Measurements from ENCODE around the gene ARFIP2. TPM values are rescaled to one million over a fixed set of nuclear protein-coding genes. Genes with fewer than 3 reads are reported as not detected.

The ARFIP2 gene, protein sequence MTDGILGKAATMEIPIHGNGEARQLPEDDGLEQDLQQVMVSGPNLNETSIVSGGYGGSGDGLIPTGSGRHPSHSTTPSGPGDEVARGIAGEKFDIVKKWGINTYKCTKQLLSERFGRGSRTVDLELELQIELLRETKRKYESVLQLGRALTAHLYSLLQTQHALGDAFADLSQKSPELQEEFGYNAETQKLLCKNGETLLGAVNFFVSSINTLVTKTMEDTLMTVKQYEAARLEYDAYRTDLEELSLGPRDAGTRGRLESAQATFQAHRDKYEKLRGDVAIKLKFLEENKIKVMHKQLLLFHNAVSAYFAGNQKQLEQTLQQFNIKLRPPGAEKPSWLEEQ
- total RNA-seq (2021) = 50.4 and 55.1 TPM in 2 replicates
- long read RNA-seq, transcript ARFIP2-201 (8 exons, 2,543 nt) = minor isoform, 115 of 327 reads
- long read RNA-seq, transcript ARFIP2-202 (8 exons, 1,868 nt) = major isoform, 118 of 327 reads
- long read RNA-seq, partial matches to known transcripts = 36 of 327 reads
- long read RNA-seq, other reads (novel, unspliced or antisense) = 53 of 327 reads

GRCh38 chr11:6481012-6481923 lies at the start of gene ARFIP2, which contains the start of gene TIMM10B:
Gene ARFIP2 (minus strand): TSS chr11:6481331. CDS start chr11:6480421, 910 bp downstream.
Gene TIMM10B (plus strand): TSS chr11:6481501. CDS start chr11:6481517, 16 bp downstream.
- H2BK20ac ChIP-seq (ENCODE audit: low read depth, low read length, poor library complexity, severe bottlenecking) = no peak within 1 kb of the TSS
- no peak within 1 kb of the TSS for H2BK15ac ChIP-seq (ENCODE audit: low read depth, low read length)
- no peak within 1 kb of the TSS for H2BK12ac ChIP-seq (ENCODE audit: insufficient read length, low read depth, low read length)
- no peak within 1 kb of the TSS for H4K8ac ChIP-seq (replicated peaks; ENCODE audit: insufficient read length, low read depth, low read length)
- H4K91ac ChIP-seq (ENCODE audit: insufficient read length, low read depth, low read length) = peak within 1 kb of the TSS; percentile 23
- peak within 1 kb of the TSS; percentile 96 for H3K9ac ChIP-seq (ENCODE audit: extremely low read depth, insufficient read length, low read length)
- H3K27ac Mint-ChIP-seq = peak within 1 kb of the TSS; percentile 96 to 100 (median 98)
- no peaks in the 10 kb centered on the region for H3K27me3 ChIP-seq (ENCODE audit: insufficient read depth, low read length)
- H2BK5ac ChIP-seq (ENCODE audit: insufficient read length, low read length) = peak within 1 kb of the TSS; percentile 13
- H3K9me3 ChIP-seq (ENCODE audit: control insufficient read depth, low read depth, low read length) = no peaks in the 10 kb centered on the region
- peak within 1 kb of the TSS; percentile 90 for H3K4me2 ChIP-seq (ENCODE audit: insufficient read depth, insufficient read length, low read length)
- H3K23me2 ChIP-seq (ENCODE audit: insufficient read length, low read depth, low read length, poor library complexity, severe bottlenecking) = peaks cover 13% of the 10 kb centered on the region
- peaks cover 44 to 54% (median 50%) of the 10 kb centered on the region in 3 experiments for H3K36me3 Mint-ChIP-seq (ENCODE audit: insufficient read depth in 1 of 3, low read depth in 3 of 3)
- H3T11ph ChIP-seq (ENCODE audit: low read length) = no peak within 1 kb of the TSS
- H3K23ac ChIP-seq (ENCODE audit: insufficient read length, low read depth, low read length) = no peak within 1 kb of the TSS
- no peaks in the 10 kb centered on the region; the same call in 1 of the 2 replicates for H3K4me1 ChIP-seq (ENCODE audit: insufficient read depth, low read length)
- no peak for TF ChIP-seq CTCF (conservative IDR thresholded peaks at IDR 0.05)
- H2AK5ac ChIP-seq (ENCODE audit: insufficient read length, low read length) = peak within 1 kb of the TSS; percentile 15
- peak within 1 kb of the TSS; percentile 98 to 99 for H3K4me3 Mint-ChIP-seq
- peak within 1 kb of the TSS; percentile 60 for H3K56ac ChIP-seq (ENCODE audit: insufficient read length, low read depth, low read length)
- H2AFZ ChIP-seq (ENCODE audit: low read length) = no peak within 1 kb of the TSS
- H3K79me1 ChIP-seq (ENCODE audit: insufficient read depth, low read depth, low read length, poor library complexity, severe bottlenecking) = peaks cover 16% of the 10 kb centered on the region
- peak within 1 kb of the TSS; percentile 25 for H4K5ac ChIP-seq (ENCODE audit: insufficient read length, low read depth, low read length)
- peak within 1 kb of the TSS; percentile 50 for H3K14ac ChIP-seq (ENCODE audit: insufficient read depth, low read length)
- H3K4me1 Mint-ChIP-seq = peaks cover 11 to 13% of the 10 kb centered on the region in 2 experiments
- no peaks in the 10 kb centered on the region for H3K9me3 Mint-ChIP-seq
- H3K27me3 Mint-ChIP-seq (ENCODE audit: low read depth) = no peaks in the 10 kb centered on the region; the same call in 1 of the 2 replicates
- peaks cover 18% of the 10 kb centered on the region; the same call in 1 of the 2 replicates for H3K79me2 ChIP-seq (ENCODE audit: insufficient read depth, low read length)
- peak within 1 kb of the TSS; percentile 13; the same call in 1 of the 2 replicates for H3K4ac ChIP-seq (ENCODE audit: low read depth, low read length)
- WGBS (ENCODE audit: extremely low coverage, insufficient read length, low lambda C conversion rate) = no CpG with 5 or more reads among the region's 66 CpGs
- peak; percentile 99 for DNase-seq
- H2BK120ac ChIP-seq (ENCODE audit: low read depth, low read length, poor library complexity, severe bottlenecking) = no peak within 1 kb of the TSS
- H3K27ac ChIP-seq (ENCODE audit: insufficient read length, low read depth, low read length) = peak within 1 kb of the TSS; percentile 29
- peak within 1 kb of the TSS; percentile 78 for H3K18ac ChIP-seq (ENCODE audit: insufficient read length, low read depth, low read length)
- H4K20me1 ChIP-seq (ENCODE audit: control insufficient read depth, insufficient read depth, insufficient read length) = no peaks in the 10 kb centered on the region

Measured in H9 (cell line).